HEK293 (cell line): ENCODE data around the gene DRD1.
"Not testable (repeated sequence)": the region's sequence is repeated elsewhere in the genome, so short reads cannot be mapped to it uniquely, and the experiment has no call there.

Experiments used
- ATF2 ChIP-seq: fragments of 450-650 bp; formaldehyde crosslinking; IDR thresholded peaks from 2 replicates; pipeline ENCODE4 v1.5.1; 2016; ENCODE audit warnings: missing biosample characterization, missing genetic modification characterization, low read depth
- CTCF ChIP-seq: fragments of 450-650 bp; formaldehyde crosslinking; IDR thresholded peaks from 2 replicates; pipeline ENCODE4 v1.5.1; 2016; ENCODE audit warnings: missing biosample characterization, missing genetic modification characterization
- KLF16 ChIP-seq: fragments of 450-650 bp; formaldehyde crosslinking; IDR thresholded peaks from 2 replicates; pipeline ENCODE4 v1.5.1; 2017; ENCODE audit warnings: missing biosample characterization, missing genetic modification characterization
- ZNF155 ChIP-seq: fragments of 450-650 bp; formaldehyde crosslinking; IDR thresholded peaks from 2 replicates; pipeline ENCODE4 v1.5.1; 2016; ENCODE audit warnings: missing biosample characterization, missing genetic modification characterization
- ZNF248 ChIP-seq: fragments of 450-650 bp; formaldehyde crosslinking; IDR thresholded peaks from 2 replicates; pipeline ENCODE4 v1.5.1; 2017; ENCODE audit warnings: missing biosample characterization, missing genetic modification characterization
- ZNF26 ChIP-seq: fragments of 450-650 bp; formaldehyde crosslinking; IDR thresholded peaks from 2 replicates; pipeline ENCODE4 v1.5.1; 2016; ENCODE audit warnings: missing biosample characterization, missing genetic modification characterization
- ZNF510 ChIP-seq: fragments of 450-650 bp; formaldehyde crosslinking; IDR thresholded peaks from 2 replicates; pipeline ENCODE4 v1.5.1; 2018; ENCODE audit warnings: mild to moderate bottlenecking, missing genetic modification characterization, missing biosample characterization; ENCODE audit not compliant: insufficient replicate concordance
- ZSCAN5A ChIP-seq: fragments of 450-650 bp; formaldehyde crosslinking; IDR thresholded peaks from 2 replicates; pipeline ENCODE4 v1.5.1; 2016; ENCODE audit warnings: missing biosample characterization, missing genetic modification characterization

GRCh38 chr5:175446378-175446777 lies 2.4 kb upstream of the DRD1 start:
- TF ChIP-seq ZSCAN5A (tag by site-specific recombination); CTCF; ATF2 (tag by site-specific recombination); KLF16 (tag by site-specific recombination); ZNF26; ZNF155; ZNF510; ZNF248 (tag by site-specific recombination): not testable (repeated sequence)
